HG02938 (cell line): Measurements from ENCODE around the gene RNU1-4.
"Not testable (repeated sequence)": the region's sequence is repeated elsewhere in the genome, so short reads cannot be mapped to it uniquely, and the experiment has no call there.

Experiments used
- ATAC-seq: cut with Tn5 transposase; IDR thresholded peaks from one replicate; pipeline ENCODE4 v1.9.1; 2021; ENCODE audit warnings: mild to moderate bottlenecking, moderate library complexity; ENCODE audit not compliant: unreplicated experiment

The RNU1-4 gene

DNA sequence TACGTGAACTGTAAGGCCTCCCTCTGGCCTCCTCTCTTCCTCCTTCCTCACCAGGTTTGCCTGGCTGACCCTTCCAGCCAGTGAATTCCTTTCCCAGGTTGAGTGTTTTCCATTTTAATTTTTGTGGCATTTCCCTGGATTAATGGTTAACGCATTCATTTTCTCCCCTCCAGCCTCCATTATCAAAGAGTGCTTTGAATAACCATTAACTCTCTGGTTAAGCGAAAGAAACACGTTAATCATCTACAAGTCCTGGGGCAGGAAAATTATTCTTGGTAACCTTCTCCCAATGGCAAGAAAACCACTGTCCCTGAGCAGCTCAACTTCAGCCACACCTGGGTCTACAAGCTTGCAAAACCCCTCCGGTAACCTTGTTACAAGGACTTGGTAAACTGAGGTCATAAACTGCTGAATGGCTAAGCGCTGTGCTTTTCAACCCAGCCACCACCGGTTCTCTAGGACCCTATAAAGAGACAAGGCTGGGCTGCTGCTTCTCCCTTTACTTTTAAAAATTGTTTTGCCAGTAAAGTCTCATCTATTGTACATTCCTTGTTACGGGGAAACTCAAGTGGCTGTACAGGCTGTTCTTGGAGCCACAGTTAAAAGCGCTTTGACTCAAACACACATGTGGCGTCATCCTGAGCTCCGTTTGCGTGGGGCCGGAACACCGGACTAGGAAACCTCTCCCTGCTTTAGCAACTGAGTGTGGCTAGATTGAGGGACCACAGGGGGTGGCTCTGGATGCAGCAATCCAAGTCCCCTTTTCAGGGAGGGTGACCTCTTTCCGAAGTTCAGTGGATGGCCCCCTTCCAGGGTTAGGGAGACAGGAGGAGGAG lies 24.7 kb downstream of the RNU1-4 start:
- ATAC-seq: not testable (repeated sequence)

DNA sequence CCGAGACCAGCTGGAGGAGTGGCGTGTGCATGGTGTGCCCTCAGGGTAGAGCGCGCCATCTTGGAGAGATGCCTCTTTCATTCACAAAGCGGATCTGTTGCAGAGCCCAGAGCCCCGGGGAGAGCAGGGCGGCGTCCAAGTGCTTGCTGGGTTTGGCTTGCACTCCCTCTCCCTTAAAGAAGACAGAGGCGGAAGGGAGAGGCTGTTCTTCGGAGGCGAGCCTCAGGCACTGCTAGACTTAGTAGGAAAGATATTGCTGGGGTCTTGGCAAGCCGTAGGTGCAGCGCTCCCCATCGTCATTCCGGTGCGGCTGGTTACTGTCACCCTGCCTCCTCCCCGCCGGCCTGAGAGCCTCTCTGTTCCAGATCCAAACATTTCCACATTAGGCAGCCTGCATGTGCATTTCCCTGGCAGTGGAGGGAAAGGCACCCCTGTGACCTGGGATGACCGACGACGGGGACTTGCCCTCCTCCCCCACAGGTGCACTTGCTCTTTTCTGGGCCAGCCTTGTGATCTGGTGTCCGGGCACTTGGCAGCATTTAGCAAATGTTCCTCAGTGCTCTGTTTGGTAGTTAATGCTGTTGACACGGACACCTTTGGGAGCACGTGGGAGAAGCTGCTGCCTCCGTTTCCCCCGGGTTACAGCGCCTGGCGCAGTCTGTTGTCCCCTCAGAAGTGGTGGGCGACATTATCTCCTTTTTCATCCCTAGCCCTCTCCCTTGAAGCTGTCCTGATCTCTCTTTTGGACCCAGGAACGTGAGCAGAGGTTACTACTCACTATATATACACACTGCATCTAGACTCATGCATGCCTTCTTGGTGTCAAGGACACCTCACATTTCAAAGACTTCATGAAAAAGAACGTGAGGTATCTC lies 25.7 kb downstream of the RNU1-4 start:
- ATAC-seq: not testable (repeated sequence)

DNA sequence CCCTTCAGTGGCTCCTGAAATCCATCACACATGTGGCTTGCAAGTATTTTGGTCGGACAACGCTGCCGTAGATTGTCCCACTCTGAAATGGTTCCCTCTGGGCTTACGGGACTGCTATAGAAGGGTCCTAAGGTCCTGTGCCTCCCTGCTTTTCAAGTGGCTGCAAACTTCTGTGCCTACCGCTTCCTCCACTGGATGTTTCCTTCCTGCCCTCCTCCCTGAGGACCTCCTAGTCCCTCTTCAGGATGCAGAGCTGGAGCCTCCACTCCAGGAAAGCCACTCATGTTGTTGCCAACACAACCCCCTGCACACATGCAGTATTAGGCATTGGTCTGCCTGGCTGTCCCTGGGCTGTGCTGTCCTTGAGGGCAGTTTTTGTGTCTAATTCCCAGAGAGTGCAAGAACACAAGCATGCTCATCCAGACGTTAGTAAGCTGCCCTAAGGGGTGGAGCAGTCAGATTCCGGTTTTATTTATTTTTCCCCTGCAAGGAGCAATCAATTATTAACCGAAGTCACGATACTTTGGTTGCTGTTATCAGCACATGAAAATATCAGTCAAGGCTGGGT lies 26.5 kb downstream of the RNU1-4 start:
- ATAC-seq: not testable (repeated sequence)

DNA sequence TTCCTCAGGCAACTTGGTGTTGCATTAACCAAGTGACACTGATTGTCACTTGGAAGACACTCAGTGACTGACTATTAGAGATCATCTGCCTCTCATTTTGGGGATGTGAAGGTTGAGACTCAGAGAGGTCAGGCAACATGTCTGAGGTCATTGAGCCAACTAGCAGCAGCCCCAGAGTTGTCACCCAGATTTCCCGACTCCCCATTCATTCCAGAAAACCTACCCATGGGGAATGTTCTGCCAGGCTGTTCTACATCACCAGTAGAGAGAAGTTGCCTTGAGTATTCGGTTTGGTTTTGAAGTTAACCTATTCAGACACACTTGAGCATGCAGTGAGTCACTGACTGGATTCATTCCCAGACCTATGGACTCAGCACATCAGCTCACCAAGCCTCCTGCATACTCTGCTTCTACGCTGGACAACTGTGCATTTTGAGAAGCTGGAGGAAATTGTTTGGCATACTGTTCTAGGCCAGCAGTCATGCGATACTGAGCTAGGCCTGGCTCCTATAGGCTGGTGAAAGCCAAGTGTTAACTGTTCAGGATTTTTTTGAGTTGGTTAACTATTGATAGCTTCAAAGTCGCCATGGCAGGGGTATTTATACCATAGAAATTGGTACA lies 29.9 kb downstream of the RNU1-4 start:
- not testable (repeated sequence) for ATAC-seq

DNA sequence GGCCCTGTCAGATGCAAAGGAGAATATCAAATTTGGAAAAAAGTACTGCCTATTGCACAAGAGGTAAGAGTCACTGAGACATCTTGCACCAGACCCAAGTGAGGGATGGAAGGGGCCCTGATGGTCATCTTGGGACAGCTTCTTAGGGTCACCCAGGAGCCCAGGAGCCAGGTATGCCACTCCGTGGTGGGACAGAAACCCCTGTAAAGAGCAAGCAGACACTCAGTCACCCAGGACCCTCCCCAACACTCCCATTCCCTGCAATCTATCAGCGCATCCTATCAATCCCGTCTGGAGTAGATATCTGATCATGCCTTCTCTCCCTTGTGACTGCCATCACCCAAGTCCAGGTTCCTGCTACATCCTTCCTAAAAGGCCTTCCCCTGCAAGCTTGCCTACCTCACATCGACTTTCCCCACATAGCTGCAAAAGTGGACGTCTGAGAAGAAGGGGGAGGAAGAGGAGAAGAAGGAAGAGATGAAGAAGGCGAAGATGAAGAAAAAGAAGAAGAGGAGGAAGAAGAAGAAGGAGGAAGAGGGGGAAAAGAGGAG lies 30.7 kb downstream of the RNU1-4 start:
- ATAC-seq: not testable (repeated sequence)

DNA sequence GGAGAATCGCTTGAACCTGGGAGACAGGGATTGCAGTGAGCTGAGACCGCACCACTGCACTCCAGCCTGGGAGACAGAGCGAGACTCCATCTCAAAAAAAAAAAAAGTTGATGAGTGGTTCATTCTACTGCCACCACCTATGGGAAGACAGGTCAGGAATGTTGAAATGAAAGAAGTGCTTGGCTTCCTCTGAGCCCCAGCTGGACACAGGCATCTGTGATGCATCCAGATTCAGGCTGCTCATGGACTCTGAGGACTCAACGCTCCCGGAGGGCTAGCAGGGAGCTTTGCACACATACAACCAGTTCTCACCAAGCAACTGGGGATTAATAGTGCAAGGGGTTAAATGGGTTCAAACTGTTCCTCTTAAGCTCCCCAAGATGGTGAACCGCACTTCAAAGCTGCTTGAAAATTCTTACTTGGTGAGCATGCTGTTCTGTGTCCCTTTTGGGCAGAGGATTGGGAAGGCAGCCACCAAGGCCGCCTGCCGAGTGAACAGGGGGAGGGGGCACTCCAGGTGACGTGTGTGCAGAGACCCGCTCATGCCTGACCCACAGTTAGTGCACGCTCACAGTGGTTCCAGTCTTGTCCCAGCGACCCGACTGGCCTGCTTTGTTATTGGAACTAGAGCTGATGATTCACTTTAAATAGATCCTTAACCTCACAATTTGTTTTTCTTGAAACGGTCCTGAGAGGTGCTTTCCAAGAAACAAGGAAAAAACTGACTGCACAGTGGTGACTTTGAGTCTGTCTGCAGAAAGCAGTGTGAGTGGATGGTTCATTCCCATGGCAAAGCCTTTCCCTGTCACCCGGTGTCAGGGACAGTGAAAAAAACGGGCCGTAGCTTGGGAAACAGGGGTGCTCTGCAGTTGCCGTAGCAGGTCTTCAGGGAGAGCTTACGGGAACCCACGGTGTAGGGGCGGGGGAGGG lies 32.2 kb downstream of the RNU1-4 start:
- ATAC-seq: not testable (repeated sequence)

DNA sequence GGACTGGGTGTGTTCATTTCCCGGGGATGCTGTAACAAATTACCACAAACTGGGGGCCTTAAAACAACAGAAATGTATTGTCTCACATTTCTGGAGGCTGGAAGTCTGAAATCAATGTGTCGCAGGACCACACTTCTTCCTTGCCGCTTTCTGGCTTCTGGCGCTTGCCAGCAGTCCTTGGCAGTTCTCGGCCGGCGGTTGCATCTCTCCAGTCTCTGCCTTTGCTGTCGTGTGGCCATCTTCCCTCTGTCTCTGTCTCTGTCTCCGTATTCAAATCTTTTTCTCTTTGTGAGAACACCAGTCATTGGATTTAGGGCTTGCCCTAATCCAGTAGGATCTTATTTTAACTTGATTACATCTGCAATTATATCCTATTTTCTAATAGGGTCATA lies 32.9 kb downstream of the RNU1-4 start:
- ATAC-seq: not testable (repeated sequence)

DNA sequence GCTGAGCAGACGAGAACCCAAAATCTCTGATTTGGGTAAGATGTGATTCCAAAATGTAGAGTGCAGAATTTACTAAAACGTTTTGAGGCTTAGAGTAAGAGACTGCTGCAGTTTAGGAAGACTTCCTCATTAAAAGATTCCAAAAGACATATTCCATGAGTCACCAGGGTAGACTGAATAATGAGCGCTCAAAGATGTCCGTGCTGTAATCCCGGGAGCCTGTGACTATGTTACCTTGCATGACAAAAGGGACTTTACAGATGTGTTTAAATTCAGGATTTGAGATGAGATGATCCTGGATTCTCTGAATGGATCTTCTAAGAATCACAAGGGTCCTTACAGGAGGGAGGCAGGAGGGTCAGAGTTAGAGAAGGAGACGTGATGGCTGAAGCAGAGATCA lies 33.4 kb downstream of the RNU1-4 start:
- ATAC-seq: not testable (repeated sequence)

DNA sequence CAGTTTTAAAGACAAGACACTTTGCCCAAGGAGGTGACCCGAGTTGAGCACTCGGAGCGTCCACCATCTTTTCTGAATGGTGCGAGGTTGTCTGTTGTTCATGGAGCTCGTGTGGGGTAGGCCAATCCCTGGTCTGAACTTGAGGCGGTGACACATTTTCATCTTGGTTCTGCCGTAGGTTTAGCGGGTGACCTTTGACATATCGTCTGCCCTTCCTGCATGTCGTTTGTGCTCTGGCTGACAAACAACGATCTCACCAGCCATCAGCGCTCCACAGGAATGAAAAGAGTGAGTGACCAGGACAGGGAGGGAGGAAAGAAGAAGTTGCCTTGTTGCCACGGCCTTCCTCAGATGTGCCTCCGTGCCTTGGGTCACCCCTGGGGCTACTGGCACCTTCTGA lies 34.5 kb downstream of the RNU1-4 start:
- ATAC-seq: not testable (repeated sequence)

DNA sequence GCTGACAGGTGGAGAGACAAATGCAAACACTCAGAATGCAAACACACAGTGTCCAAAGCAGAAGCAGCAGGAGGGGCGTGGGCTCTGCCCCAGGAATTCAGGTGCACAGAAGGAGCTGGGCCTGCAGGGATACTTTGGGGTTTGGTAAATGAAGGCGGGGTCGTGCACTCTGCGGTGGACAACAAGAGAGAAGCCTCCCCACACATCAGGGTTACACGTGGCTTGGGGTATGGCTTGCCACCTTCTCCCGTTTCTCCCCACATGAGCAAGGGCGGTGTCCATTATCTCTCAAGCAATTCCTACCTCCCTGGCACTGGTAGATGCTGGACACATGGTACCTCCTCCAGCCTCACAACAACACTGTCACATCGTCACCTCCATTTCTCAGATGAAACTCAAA lies 35.0 kb downstream of the RNU1-4 start:
- ATAC-seq: not testable (repeated sequence)

DNA sequence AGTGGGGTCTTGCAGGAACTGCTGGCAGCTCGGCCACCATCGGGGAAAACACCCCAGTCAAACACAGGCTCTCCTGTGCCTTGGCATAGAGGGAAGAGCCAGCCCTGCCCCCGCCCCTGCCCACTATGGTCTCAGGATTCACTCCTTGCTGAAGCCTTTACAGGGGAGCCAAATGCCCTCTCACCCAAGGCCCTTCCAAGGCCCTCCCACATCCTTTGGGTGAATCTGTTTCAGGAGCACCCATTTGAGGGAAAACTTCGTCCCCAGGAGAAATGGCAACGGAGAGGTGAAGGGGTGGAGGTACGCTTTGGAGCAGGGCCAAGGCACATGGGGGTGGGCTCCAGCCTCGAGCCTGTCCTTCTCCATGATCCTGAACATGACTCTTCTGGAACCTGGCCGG lies 35.9 kb downstream of the RNU1-4 start:
- ATAC-seq: not testable (repeated sequence)

DNA sequence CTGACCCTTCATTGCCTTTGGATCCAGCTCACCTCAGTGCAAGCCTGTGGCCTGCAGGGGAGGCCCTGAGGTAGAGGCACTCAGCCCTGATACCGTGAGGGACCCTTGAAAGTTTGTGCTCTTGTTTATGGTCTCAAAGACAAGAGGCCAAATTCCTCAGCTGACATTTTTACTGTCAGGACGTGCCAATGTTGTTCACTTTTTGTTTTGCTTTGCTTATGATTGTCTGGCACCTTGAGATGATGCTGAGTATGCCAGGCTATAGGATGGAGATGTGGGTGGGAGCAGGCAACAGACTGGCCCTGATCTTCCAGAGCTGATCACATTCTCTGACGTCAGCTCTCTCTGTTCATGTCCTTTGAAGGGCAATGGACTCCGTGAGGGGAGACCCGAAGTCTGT lies 36.5 kb downstream of the RNU1-4 start:
- not testable (repeated sequence) for ATAC-seq

DNA sequence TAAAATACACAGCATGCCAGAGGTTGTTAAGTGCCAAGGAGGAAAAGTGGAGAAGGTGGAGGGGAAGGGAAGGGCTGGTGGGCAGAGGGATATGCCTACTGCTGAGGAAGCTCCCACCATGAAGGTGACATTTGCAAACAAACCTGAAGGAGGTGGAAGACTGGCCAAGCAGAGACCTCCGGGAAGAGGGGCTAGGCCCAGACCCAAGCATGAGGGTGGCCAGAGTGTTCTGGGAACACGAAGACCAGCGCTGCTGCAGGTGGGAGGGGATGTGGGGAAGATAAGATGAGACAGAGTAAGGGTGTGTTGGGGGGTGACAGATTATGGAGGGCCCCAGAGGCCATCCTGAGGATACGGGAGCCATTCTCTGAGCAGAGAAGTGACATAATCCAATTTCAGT lies 37.5 kb downstream of the RNU1-4 start:
- not testable (repeated sequence) for ATAC-seq

DNA sequence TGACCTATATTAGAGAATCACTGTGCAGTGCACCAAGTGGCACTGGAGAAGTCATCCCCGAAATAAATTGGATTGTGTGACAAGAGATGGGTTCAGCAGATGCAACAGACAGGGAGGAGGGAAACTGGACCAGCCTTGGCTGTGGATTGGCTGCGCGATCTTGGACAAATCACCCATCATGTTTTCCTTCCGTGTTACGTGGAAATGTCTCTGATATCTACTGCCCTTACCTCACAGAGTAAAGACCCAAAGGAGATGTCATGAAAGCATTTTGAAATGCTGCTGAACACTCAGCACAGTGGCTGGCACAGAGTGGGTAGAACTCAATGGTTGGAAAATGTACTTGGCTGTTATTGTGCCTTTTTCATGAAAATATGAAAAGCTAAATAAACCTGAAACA lies 39.2 kb downstream of the RNU1-4 start:
- ATAC-seq: not testable (repeated sequence)

DNA sequence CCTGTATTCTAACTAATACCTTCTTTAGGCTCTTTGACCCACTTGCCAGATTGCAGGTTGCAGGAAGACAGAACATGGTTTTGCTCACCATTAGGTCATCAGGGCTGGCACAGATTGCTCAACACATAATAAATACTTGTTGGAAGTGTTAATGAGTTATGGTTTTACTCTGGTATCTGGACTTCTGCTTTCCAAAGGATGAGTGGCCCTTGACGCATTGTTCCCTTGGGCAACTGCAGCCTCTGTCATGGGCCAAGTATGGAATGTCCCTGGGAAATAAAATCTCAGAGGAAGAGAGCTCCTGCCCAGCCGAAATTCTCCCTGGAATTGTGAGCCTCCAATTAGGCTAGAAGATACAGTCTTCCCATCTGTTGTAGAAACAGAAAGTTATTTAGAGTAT lies 40.7 kb downstream of the RNU1-4 start:
- not testable (repeated sequence) for ATAC-seq

DNA sequence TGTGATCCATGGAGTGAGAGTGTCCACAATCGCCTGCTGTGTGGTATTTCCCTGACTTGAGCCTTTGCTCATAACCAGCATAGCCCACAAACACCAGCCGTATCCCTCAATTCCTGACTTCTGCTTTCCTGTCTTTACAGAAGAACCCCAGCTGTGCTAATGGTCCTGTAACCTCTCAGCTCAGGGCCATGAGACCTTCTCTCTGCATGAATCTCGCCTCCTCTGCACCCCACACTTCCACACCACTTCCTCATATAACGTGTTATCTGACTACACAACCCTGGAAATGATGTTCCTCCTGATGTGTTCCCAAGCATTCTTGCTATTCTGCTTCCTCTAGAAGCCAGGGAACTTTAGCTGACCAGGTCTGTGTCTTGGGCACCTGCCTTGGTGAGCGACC lies 41.3 kb downstream of the RNU1-4 start:
- not testable (repeated sequence) for ATAC-seq

DNA sequence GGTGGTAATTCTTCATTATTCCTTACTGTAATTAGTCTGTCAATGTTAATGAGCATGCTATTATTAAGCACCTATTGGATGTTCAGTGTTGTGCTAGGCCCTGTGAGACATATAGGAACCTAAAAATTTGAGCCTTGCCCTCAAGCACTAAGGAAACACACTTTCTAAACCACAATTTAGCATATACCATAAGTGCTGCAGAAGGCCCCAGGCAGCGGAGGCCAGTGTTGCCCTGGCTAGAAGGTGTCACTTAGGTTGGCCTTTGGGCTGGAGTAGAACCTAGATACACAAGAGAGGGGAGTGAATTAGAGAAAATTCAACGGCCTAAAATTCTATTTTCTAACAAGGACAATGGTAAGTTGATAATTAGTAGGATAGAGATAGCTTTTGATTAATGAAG lies 44.6 kb downstream of the RNU1-4 start:
- ATAC-seq: not testable (repeated sequence)

DNA sequence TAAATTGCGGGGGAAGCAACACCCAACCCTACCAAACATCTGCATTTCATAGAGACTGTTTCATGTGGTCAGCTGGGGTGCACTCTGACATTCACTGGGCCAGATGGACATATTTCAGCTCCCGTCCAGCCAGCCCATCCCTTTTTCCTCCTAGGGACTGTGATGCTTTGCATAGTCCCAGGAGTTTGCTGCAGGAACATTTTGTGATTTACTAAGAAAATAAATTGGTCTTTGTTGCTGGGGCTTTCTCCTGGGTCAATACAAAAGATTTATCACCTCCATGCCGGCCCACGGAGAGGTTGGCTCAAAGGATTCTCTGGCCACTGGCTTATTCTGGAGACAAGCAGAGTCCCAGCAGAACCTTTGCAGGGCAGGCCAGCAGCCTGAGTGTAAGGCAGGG lies 46.0 kb downstream of the RNU1-4 start:
- not testable (repeated sequence) for ATAC-seq

DNA sequence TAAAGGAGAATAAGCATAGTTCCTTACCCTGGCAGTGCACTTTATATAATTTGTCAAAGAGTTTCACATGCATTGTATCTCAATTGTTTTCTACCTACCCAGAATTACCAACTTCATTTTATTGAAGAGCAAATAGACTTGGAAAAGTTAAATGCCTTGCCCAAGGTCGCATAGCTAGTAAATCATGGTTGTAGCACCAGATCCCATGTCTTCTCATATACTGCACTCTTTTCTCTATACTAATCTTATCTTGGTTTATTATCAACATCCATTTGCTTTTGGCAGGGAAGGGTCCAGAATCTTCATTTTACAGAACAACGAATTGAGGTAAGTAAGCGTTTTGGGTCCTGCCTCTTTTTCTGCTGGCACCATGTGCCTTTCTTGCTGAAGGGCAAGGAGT lies 46.9 kb downstream of the RNU1-4 start:
- not testable (repeated sequence) for ATAC-seq

DNA sequence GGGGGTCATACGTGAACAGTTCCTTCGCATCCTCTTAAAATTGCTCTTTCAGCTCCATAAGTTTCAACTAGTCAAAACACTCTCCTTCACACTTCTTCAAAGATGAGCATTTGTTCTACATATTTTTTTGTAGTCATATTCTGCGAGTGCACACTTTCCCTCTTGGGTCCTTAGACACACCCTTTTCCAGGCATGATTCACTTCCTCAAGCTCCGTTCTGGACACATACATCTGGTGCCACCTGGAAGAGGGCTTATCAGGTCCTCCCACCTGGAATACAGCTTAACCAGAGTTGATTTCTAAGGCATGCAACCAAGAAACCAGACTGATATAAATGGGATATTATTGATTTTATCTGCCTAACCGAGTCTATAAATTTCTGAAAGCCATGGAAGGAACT lies 47.4 kb downstream of the RNU1-4 start:
- not testable (repeated sequence) for ATAC-seq
